HepG2 (cell line): ENCODE data around the gene HENMT1. TPM values are rescaled to one million over a fixed set of nuclear protein-coding genes. Genes with fewer than 3 reads are reported as not detected.

Experiments
- ATAC-seq: fragments of 200-7000 bp; cut with Tn5 transposase; 3 replicates; pipeline ENCODE4 v1.9.1; 2020; ENCODE audit warnings: mild to moderate bottlenecking, moderate library complexity
- BruUV-seq: library from RNA; stranded (reverse); fragments of 400-500 nt; replicated peaks from 2 replicates; lab custom pipeline; 2021; lab: Mats Ljungman, UMichigan
- CTCF ChIA-PET: fragments of 300-600 bp; formaldehyde crosslinking; extraction: SDS; loops from one replicate; lab custom pipeline; 2021; ENCODE audit warnings: low total read pairs, inconsistent platforms, low intra/inter-chr PET ratio; lab: Yijun Ruan, JAX
- POLR2A ChIA-PET: fragments of 350-600 bp; sonication (Branson Sonifier 250); formaldehyde crosslinking; loops from one replicate; lab custom pipeline; 2020; ENCODE audit warnings: antibody characterized with exemption, inconsistent platforms; lab: Yijun Ruan, JAX
- DNase-seq: peaks from one replicate; pipeline ENCODE4 v3.0.0-alpha.2; 2015; ENCODE audit warnings: low spot score
- FAIRE-seq: peaks from 3 replicates; lab custom pipeline; 2011; peaks lifted over from hg19 to GRCh38; lab: Jason Lieb, UNC
- H2AFZ ChIP-seq: one replicate; pipeline ENCODE4 v1.6.1; 2011; ENCODE audit warnings: low read length, inconsistent platforms
- H3K27ac ChIP-seq: fragments of 300-600 bp; 3 replicates; pipeline ENCODE4 v1.8.0; 2011; ENCODE audit warnings: mixed run types, mild to moderate bottlenecking, mixed read lengths, low read length, inconsistent platforms; ENCODE audit not compliant: insufficient read depth; ENCODE audit errors: extremely low read length
- H3K27me3 ChIP-seq, 2 experiments: fragments of 200-600 bp in 1 of 2; 2 replicates in 1 of 2; 3 replicates in 1 of 2; pipeline versions ENCODE4 v1.6.0 to v1.8.0; 2011; ENCODE audit warnings: low read length in 2 of 2, mild to moderate bottlenecking in 2 of 2, moderate library complexity in 2 of 2, inconsistent platforms in 1 of 2; ENCODE audit not compliant: insufficient read depth in 2 of 2, control insufficient read depth in 1 of 2
- H3K36me3 ChIP-seq, 2 experiments: fragments of 200-600 bp in 1 of 2; replicated peaks in 1 of 2; 2 replicates in 1 of 2; 3 replicates in 1 of 2; pipeline versions ENCODE4 v1.5.1 to v1.8.0; 2011; ENCODE audit warnings: low read length in 2 of 2, inconsistent platforms in 1 of 2; ENCODE audit not compliant: insufficient read depth in 2 of 2, control insufficient read depth in 1 of 2
- H3K4me1 ChIP-seq: 2 replicates; pipeline ENCODE4 v1.5.1; 2012; ENCODE audit warnings: low read length, inconsistent platforms; ENCODE audit not compliant: insufficient read depth
- H3K4me2 ChIP-seq: 2 replicates; pipeline ENCODE4 v1.6.0; 2011; ENCODE audit warnings: low read depth, low read length, inconsistent platforms
- H3K4me3 ChIP-seq, 3 experiments: fragments of 200-600 bp in 1 of 3; sonication (generic), shearing (Covaris generic) in 1 of 3; replicated peaks in 1 of 3; 2 replicates each; pipeline ENCODE4 v1.5.1; 2011 to 2016; ENCODE audit warnings: low read length in 3 of 3, inconsistent platforms in 2 of 3, low read depth in 2 of 3, mild to moderate bottlenecking in 2 of 3, control low read depth in 1 of 3, mixed read lengths in 1 of 3; ENCODE audit not compliant: insufficient read depth in 1 of 3
- H3K79me2 ChIP-seq: one replicate; pipeline ENCODE4 v1.6.1; 2011; ENCODE audit warnings: low read length, inconsistent platforms; ENCODE audit not compliant: insufficient read depth
- H3K9ac ChIP-seq: 2 replicates; pipeline ENCODE4 v1.6.0; 2011; ENCODE audit warnings: mild to moderate bottlenecking, low read depth, low read length, inconsistent platforms; ENCODE audit not compliant: insufficient read depth
- H3K9me3 ChIP-seq: 2 replicates; pipeline ENCODE4 v1.5.1; 2012; ENCODE audit warnings: mild to moderate bottlenecking, low read length
- H4K20me1 ChIP-seq: 2 replicates; pipeline ENCODE4 v1.6.0; 2011; ENCODE audit warnings: inconsistent platforms, mild to moderate bottlenecking, low read length, moderate library complexity; ENCODE audit not compliant: insufficient read depth
- FOSL1 ChIP-seq: sonication (generic); formaldehyde crosslinking; IDR thresholded peaks from 2 replicates; pipeline ENCODE4 v1.9.0; 2021; ENCODE audit warnings: missing genetic modification reagents, borderline replicate concordance
- KAT2B ChIP-seq: fragments of 150-350 bp; IDR thresholded peaks from 2 replicates; pipeline ENCODE4 v1.6.1; 2014; ENCODE audit warnings: low read depth, low read length, borderline replicate concordance
- NFE2L1 ChIP-seq: sonication (generic); formaldehyde crosslinking; IDR thresholded peaks from 2 replicates; pipeline ENCODE4 v1.4.0; 2020; ENCODE audit warnings: missing genetic modification reagents, mild to moderate bottlenecking, borderline replicate concordance
- PCBP2 ChIP-seq: fragments of 200-400 bp; formaldehyde crosslinking; optimal IDR thresholded peaks from 2 replicates; pipeline ENCODE3; 2018; ENCODE audit warnings: low read length, low read depth; ENCODE audit not compliant: poor library complexity, severe bottlenecking
- RBFOX2 ChIP-seq: fragments of 200-400 bp; formaldehyde crosslinking; IDR thresholded peaks from 2 replicates; pipeline ENCODE4 v1.6.1; 2017; ENCODE audit warnings: low read depth, mild to moderate bottlenecking, low read length
- SAP130 ChIP-seq: IDR thresholded peaks from 2 replicates; pipeline ENCODE4 v1.6.1; 2016; ENCODE audit warnings: low read depth
- TP53 ChIP-seq: sonication (generic); formaldehyde crosslinking; conservative IDR thresholded peaks from 2 replicates; pipeline ENCODE4 v1.4.0; 2020; ENCODE audit warnings: missing genetic modification reagents
- ZBTB4 ChIP-seq: sonication (generic); formaldehyde crosslinking; IDR thresholded peaks from 2 replicates; pipeline ENCODE4 v1.4.0; 2020; ENCODE audit warnings: missing genetic modification reagents, mild to moderate bottlenecking, borderline replicate concordance
- ZNF549 ChIP-seq: sonication (generic); formaldehyde crosslinking; IDR thresholded peaks from 2 replicates; pipeline ENCODE4 v1.5.0; 2020; ENCODE audit warnings: missing genetic modification reagents
- WGBS: methylation state at CpG from one replicate; pipeline ENCODE4 v1.1.6; 2017; ENCODE audit warnings: low lambda C conversion rate; 5-methylcytosine and 5-hydroxymethylcytosine counted together
- in situ Hi-C: cut with HindIII; loops from 2 replicates; pipeline ENCODE4 v1.10.0; 2017; ENCODE audit warnings: low pct_unique_long_range_greater_than_20kb; ENCODE audit not compliant: extremely low pct_ligation_motif_present
- intact Hi-C: fragments of 100-400 bp; cut with micrococcal nuclease; formaldehyde crosslinking; loops from one replicate; pipeline ENCODE4 v1.10.0; 2022; ENCODE audit not compliant: unreplicated experiment
- polyA plus RNA-seq, 8 experiments: library from polyadenylated mRNA; depleted of rRNA in 3 of 8; stranded (reverse) in 7 of 8; unstranded in 1 of 8; fragments of >200 nt; fragmentation: Illumina TruSeq in 4 of 8; extraction: Trizol in 4 of 8; gene quantifications; 2 replicates each; pipeline versions ENCODE4 v1.2.1 to v1.2.3, GENCODE V29; 2011 to 2016; ENCODE audit warnings: low read depth in 4 of 8, missing spikeins in 1 of 8, mixed read lengths in 1 of 8; ENCODE audit not compliant: insufficient read depth in 1 of 8
- total RNA-seq, 5 experiments: library from RNA; depleted of rRNA; stranded (reverse); fragments of >200 nt; fragmentation: Illumina TruSeq; extraction: Trizol; gene quantifications; 2 replicates each; pipeline ENCODE4 v1.2.3, GENCODE V29; 2016; ENCODE audit warnings: low read depth in 1 of 5
- TF ChIP-seq, protein P1 (sequence below): sonication (generic); formaldehyde crosslinking; IDR thresholded peaks from 2 replicates; pipeline ENCODE4 v1.8.1; 2022; ENCODE audit warnings: mild to moderate bottlenecking, missing genetic modification reagents

HENMT1 gene
- total and polyA plus RNA-seq, 2 of the 13 experiments (the other 11 are each of a cell fraction or from before 2014, with no cell fraction given) = not detected

DNA sequence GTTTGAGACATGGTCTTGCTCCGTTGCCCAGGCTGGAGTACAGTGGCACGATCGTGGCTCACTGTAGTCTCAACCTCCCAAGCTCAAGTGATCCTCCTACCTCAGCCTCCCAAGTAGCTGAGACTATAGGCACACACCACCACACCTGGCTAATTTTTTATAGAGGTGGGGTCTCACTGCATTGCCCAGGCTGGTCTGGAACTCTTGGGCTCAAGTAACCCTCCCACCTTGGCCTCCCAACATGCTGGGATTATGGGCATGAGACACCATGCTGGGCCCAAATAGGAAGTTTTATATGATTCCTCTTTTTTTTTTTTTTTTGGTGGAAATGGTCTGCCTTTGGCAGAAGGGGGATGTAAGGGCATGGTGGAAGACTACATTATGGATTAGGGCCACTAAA is 45.8 kb upstream of the HENMT1 start:
- BruUV-seq = no TSS peak
- TF ChIP-seq, protein P1, sequence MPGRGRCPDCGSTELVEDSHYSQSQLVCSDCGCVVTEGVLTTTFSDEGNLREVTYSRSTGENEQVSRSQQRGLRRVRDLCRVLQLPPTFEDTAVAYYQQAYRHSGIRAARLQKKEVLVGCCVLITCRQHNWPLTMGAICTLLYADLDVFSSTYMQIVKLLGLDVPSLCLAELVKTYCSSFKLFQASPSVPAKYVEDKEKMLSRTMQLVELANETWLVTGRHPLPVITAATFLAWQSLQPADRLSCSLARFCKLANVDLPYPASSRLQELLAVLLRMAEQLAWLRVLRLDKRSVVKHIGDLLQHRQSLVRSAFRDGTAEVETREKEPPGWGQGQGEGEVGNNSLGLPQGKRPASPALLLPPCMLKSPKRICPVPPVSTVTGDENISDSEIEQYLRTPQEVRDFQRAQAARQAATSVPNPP (CRISPR knock-in tag) = no peak
- TF ChIP-seq FOSL1 (CRISPR knock-in tag) = no peak
- TF ChIP-seq PCBP2 = no peak
- no peak for TF ChIP-seq ZBTB4 (CRISPR knock-in tag)
- TF ChIP-seq NFE2L1 (CRISPR knock-in tag) = no peak
- no peak for TF ChIP-seq ZNF549 (CRISPR knock-in tag)
- TF ChIP-seq RBFOX2 = no peak
- no peak for TF ChIP-seq TP53 (CRISPR knock-in tag)
- no peak for TF ChIP-seq KAT2B
- TF ChIP-seq SAP130 (CRISPR knock-in tag) = no peak
- TF ChIP-seq, all 625 proteins: peak for 0
- Histone ChIP-seq H3K4me1 (no peaks in the 10 kb centered on the region), H3K4me2 (no peak overlapping the region), H2AFZ (no peak overlapping the region), H3K27me3 (no peaks in the 10 kb centered on the region; a peak in 2 of 5 replicates), H3K27ac (no peak overlapping the region), H3K36me3 (no peaks in the 10 kb centered on the region), H3K79me2 (no peaks in the 10 kb centered on the region), H4K20me1 (no peaks in the 10 kb centered on the region; the same call in 1 of the 2 replicates), H3K9me3 (no peaks in the 10 kb centered on the region), H3K4me3 (no peak overlapping the region), H3K9ac (no peak overlapping the region)
- intact Hi-C loops = no loop called here
- 4% methylated on average over 3 of the region's 3 CpGs for WGBS
- ChIA-PET POLR2A (no interaction called here), CTCF (no interaction called here)
- ATAC-seq (no peak), FAIRE-seq (no peak), DNase-seq (no peak)
- in situ Hi-C loops = no loop called here
